GM18502 (cell line): ENCODE measurements around the gene SKIDA1.

Experiments
- ATAC-seq: cut with Tn5 transposase; IDR thresholded peaks from one replicate; pipeline ENCODE4 v1.9.1; 2021; ENCODE audit warnings: mild to moderate bottlenecking; ENCODE audit not compliant: unreplicated experiment, poor library complexity

The SKIDA1 gene

GRCh38 chr10:21517134-21518031 is 8.1 kb downstream of the SKIDA1 start:
- ATAC-seq = peak; percentile 77

GRCh38 chr10:21516242-21517131 is 9.0 kb downstream of the SKIDA1 start:
- peak; percentile 62 for ATAC-seq

GRCh38 chr10:21515361-21516241 is 9.9 kb downstream of the SKIDA1 start:
- ATAC-seq = no peak

- ATAC-seq = no peak
These were observed 10.6 kb downstream of the SKIDA1 start for GRCh38 chr10:21514818-21515351.

- no peak for ATAC-seq
These were observed 11.2 kb downstream of the SKIDA1 start for GRCh38 chr10:21514129-21514817.

- ATAC-seq = no peak
These were observed 12.1 kb downstream of the SKIDA1 start for GRCh38 chr10:21513405-21513788.

- ATAC-seq = no peak
These were observed 12.7 kb downstream of the SKIDA1 start for GRCh38 chr10:21512573-21513404.

- ATAC-seq = no peak
These were observed 13.4 kb downstream of the SKIDA1 start for GRCh38 chr10:21511946-21512572.

GRCh38 chr10:21511095-21511570 is 14.3 kb downstream of the SKIDA1 start:
- no peak for ATAC-seq

GRCh38 chr10:21510241-21511094 is 15.0 kb downstream of the SKIDA1 start:
- ATAC-seq = no peak

GRCh38 chr10:21509341-21510240 is 15.9 kb downstream of the SKIDA1 start:
- ATAC-seq = no peak

- ATAC-seq = no peak
These were observed 16.7 kb downstream of the SKIDA1 start for GRCh38 chr10:21508706-21509331.

- ATAC-seq = no peak
These were observed 18.3 kb downstream of the SKIDA1 start for GRCh38 chr10:21507150-21507549.

- no peak for ATAC-seq
These were observed 19.1 kb downstream of the SKIDA1 start for GRCh38 chr10:21506351-21506750.

- ATAC-seq = no peak
These were observed 19.7 kb downstream of the SKIDA1 start for GRCh38 chr10:21505711-21506278.
